ENCODE data around the gene DAPK1.

DAPK1 gene

DNA sequence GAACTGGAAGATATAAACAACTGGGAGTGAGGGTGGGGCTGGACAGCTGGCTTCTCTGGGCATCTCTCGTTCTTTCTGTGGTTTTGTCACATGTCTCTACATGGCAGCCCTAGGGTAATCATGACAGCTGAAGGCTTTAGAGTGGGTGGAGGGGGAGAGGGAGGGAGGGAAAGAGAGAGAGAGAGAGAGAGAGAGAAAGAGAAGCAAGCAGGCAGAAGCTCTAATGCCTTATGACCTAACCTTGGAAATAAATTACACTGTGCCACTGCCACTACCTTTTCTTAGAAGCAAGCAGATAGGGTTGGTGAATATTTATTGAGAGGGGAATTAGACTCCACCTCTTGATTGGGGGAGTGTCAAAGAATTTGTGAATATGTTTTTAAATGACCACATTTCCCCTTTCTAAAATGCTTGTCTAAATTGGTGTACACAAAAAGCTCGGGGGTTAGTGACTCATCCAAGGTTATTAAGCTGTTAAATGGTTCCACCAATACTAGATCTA is 2.6 kb upstream of the DAPK1 start (continued):
- TF ChIP-seq, protein P1, sequence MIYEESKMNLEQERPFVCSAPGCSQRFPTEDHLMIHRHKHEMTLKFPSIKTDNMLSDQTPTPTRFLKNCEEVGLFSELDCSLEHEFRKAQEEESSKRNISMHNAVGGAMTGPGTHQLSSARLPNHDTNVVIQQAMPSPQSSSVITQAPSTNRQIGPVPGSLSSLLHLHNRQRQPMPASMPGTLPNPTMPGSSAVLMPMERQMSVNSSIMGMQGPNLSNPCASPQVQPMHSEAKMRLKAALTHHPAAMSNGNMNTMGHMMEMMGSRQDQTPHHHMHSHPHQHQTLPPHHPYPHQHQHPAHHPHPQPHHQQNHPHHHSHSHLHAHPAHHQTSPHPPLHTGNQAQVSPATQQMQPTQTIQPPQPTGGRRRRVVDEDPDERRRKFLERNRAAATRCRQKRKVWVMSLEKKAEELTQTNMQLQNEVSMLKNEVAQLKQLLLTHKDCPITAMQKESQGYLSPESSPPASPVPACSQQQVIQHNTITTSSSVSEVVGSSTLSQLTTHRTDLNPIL (CRISPR knock-in tag; IDR thresholded peaks at IDR 0.05; ENCODE audit: low read depth): no peak

GRCh38 chr9:87497080-87497603 is 525 bp upstream of the DAPK1 start:
- ATAC-seq: no peak
- no peak for TF ChIP-seq TOX (CRISPR knock-in tag; IDR thresholded peaks at IDR 0.05; ENCODE audit: borderline replicate concordance)
- no peak for TF ChIP-seq CSDC2 (CRISPR knock-in tag; IDR thresholded peaks at IDR 0.05)
- no peak for TF ChIP-seq ISL1 (CRISPR knock-in tag; IDR thresholded peaks at IDR 0.05)
- no peak for TF ChIP-seq ZFP3 (CRISPR knock-in tag; IDR thresholded peaks at IDR 0.05)
- TF ChIP-seq ZC3H10 (CRISPR knock-in tag; IDR thresholded peaks at IDR 0.05): no peak
- TF ChIP-seq, protein P1 (CRISPR knock-in tag; IDR thresholded peaks at IDR 0.05; ENCODE audit: low read depth): no peak
- TF ChIP-seq ZNF8 (CRISPR knock-in tag; IDR thresholded peaks at IDR 0.05): no peak
- TF ChIP-seq POU6F1 (CRISPR knock-in tag; IDR thresholded peaks at IDR 0.05; ENCODE audit: borderline replicate concordance, low read depth): no peak
- TF ChIP-seq BACH2 (CRISPR knock-in tag; IDR thresholded peaks at IDR 0.05; ENCODE audit: borderline replicate concordance): no peak
- TF ChIP-seq OSR1 (CRISPR knock-in tag; IDR thresholded peaks at IDR 0.05): no peak
- TF ChIP-seq RARB (CRISPR knock-in tag; IDR thresholded peaks at IDR 0.05): no peak
- TF ChIP-seq TCF4 (CRISPR knock-in tag; IDR thresholded peaks at IDR 0.05; ENCODE audit: borderline replicate concordance): no peak
- TF ChIP-seq ZNF565 (CRISPR knock-in tag; conservative IDR thresholded peaks at IDR 0.05; ENCODE audit: low read depth): no peak
- no peak for TF ChIP-seq GLIS3 (CRISPR knock-in tag; IDR thresholded peaks at IDR 0.05)
- no peak for TF ChIP-seq ZFP30 (CRISPR knock-in tag; IDR thresholded peaks at IDR 0.05)
- no peak for TF ChIP-seq PPARA (CRISPR knock-in tag; IDR thresholded peaks at IDR 0.05; ENCODE audit: borderline replicate concordance)
- TF ChIP-seq ZNF70 (CRISPR knock-in tag; IDR thresholded peaks at IDR 0.05): no peak
- no peak for TF ChIP-seq CSRNP3 (CRISPR knock-in tag; IDR thresholded peaks at IDR 0.05)
- no peak for TF ChIP-seq ARNTL (CRISPR knock-in tag; IDR thresholded peaks at IDR 0.05; ENCODE audit: borderline replicate concordance, low read depth)

- TF ChIP-seq ZNF8 (CRISPR knock-in tag; IDR thresholded peaks at IDR 0.05): no peak
- TF ChIP-seq, protein P1 (CRISPR knock-in tag; IDR thresholded peaks at IDR 0.05; ENCODE audit: low read depth): no peak
- TF ChIP-seq SNAI2 (CRISPR knock-in tag; IDR thresholded peaks at IDR 0.05): 0 out of 2 replicates have a peak, but pooled peaks have one; percentile 9
- no peak for TF ChIP-seq BACH2 (CRISPR knock-in tag; IDR thresholded peaks at IDR 0.05; ENCODE audit: borderline replicate concordance)
- ATAC-seq: peak; percentile 72
These were observed 561 bp downstream of the DAPK1 start for GRCh38 chr9:87498046-87498810.

- no peak for ATAC-seq
- TF ChIP-seq OSR1 (CRISPR knock-in tag; IDR thresholded peaks at IDR 0.05) (no peak), BACH2 (CRISPR knock-in tag; IDR thresholded peaks at IDR 0.05; ENCODE audit: borderline replicate concordance) (no peak), CSRNP3 (CRISPR knock-in tag; IDR thresholded peaks at IDR 0.05) (no peak), ZNF8 (CRISPR knock-in tag; IDR thresholded peaks at IDR 0.05) (no peak), TSHZ2 (CRISPR knock-in tag; IDR thresholded peaks at IDR 0.05) (no peak), PPARA (CRISPR knock-in tag; IDR thresholded peaks at IDR 0.05; ENCODE audit: borderline replicate concordance) (no peak), RARB (CRISPR knock-in tag; IDR thresholded peaks at IDR 0.05) (no peak), ZFP3 (CRISPR knock-in tag; IDR thresholded peaks at IDR 0.05) (no peak)
These were observed 1.2 kb downstream of the DAPK1 start for GRCh38 chr9:87498811-87499360.

Data from SK-N-SH treated with all-trans-retinoic acid at 6 μM for 48 hours (cell line).